ENCODE data around the gene BARHL1. TPM values are rescaled to one million over a fixed set of nuclear protein-coding genes. Genes with fewer than 3 reads are reported as not detected.

The BARHL1 gene
- polyA plus RNA-seq, 1 of the 3 experiments (the other 2 are of a cell fraction) = not detected

DNA sequence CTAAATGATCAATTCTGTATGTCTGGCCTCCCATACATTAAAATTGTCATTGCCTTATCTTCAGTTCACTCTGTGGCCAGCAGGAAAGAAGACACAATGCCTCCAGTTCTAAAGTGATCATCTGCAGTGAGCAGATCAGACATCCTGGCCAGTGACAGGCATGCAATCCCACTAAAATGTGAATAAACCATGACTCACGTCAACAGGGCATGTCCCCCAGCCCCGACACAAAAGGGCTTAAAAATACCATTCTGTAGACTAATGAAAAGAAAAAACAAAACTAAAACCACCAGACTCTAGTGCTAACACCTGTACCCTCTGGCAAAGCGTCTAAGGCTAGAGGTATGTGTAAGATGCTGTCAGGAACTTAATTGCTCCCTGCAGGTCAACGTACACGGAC, 48.9 kb downstream of the BARHL1 start:
- peaks cover 3% of the 10 kb centered on the region; the same call in 1 of the 2 replicates for H4K20me1 ChIP-seq (ENCODE audit: insufficient read depth)
- no peaks in the 10 kb centered on the region for H3K9me3 ChIP-seq
- POLR2A ChIA-PET = no interaction called here
- no peak overlapping the region for H3K4me2 ChIP-seq
- CTCF ChIA-PET = interaction anchor here (1.0 to 1.3 kb wide), 2 partner anchors 13 to 168 kb away, joined by 3 to 4 read pairs; no protein-coding TSS in a partner anchor
- 72% methylated on average over 5 of the region's 5 CpGs for WGBS (ENCODE audit: low lambda C conversion rate)
- no peak overlapping the region for H3K4me3 ChIP-seq (ENCODE audit: low read depth in 2 of 2, low read length in 1 of 2)
- H3K4me1 ChIP-seq (ENCODE audit: control insufficient read depth in 1 of 2, insufficient read depth in 2 of 2, low read depth in 1 of 2, low read length in 1 of 2) = no peaks in the 10 kb centered on the region
- DNase-seq = no peak
- no peaks in the 10 kb centered on the region for H3K79me2 ChIP-seq (ENCODE audit: insufficient read depth)
- H3K36me3 ChIP-seq (replicated peaks in 1 of 2; ENCODE audit: control insufficient read depth in 1 of 2, insufficient read depth in 2 of 2, low read length in 1 of 2) = peaks cover 41 to 65% of the 10 kb centered on the region in 2 experiments
- no peak overlapping the region for H3K9ac ChIP-seq
- H3K27ac ChIP-seq (ENCODE audit: low read depth in 2 of 2, low read length in 1 of 2) = peak overlapping the region in 1 of 2 experiments; percentile 42; a peak in 2 of 4 replicates
- H3K27me3 ChIP-seq (ENCODE audit: insufficient read depth) = no peaks in the 10 kb centered on the region
- TF ChIP-seq FOXM1 (IDR thresholded peaks at IDR 0.05; ENCODE audit: low read depth) = no peak
- no peak for TF ChIP-seq CHD2 (IDR thresholded peaks at IDR 0.05; ENCODE audit: low read length, partially characterized antibody)
- TF ChIP-seq, protein P1, sequence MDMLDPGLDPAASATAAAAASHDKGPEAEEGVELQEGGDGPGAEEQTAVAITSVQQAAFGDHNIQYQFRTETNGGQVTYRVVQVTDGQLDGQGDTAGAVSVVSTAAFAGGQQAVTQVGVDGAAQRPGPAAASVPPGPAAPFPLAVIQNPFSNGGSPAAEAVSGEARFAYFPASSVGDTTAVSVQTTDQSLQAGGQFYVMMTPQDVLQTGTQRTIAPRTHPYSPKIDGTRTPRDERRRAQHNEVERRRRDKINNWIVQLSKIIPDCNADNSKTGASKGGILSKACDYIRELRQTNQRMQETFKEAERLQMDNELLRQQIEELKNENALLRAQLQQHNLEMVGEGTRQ (IDR thresholded peaks at IDR 0.05; ENCODE audit: borderline replicate concordance, low read depth, low read length) = no peak
- TF ChIP-seq MXI1 (IDR thresholded peaks at IDR 0.05; ENCODE audit: low read depth, low read length) = no peak
- TF ChIP-seq, protein P2, sequence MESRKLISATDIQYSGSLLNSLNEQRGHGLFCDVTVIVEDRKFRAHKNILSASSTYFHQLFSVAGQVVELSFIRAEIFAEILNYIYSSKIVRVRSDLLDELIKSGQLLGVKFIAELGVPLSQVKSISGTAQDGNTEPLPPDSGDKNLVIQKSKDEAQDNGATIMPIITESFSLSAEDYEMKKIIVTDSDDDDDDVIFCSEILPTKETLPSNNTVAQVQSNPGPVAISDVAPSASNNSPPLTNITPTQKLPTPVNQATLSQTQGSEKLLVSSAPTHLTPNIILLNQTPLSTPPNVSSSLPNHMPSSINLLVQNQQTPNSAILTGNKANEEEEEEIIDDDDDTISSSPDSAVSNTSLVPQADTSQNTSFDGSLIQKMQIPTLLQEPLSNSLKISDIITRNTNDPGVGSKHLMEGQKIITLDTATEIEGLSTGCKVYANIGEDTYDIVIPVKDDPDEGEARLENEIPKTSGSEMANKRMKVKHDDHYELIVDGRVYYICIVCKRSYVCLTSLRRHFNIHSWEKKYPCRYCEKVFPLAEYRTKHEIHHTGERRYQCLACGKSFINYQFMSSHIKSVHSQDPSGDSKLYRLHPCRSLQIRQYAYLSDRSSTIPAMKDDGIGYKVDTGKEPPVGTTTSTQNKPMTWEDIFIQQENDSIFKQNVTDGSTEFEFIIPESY (IDR thresholded peaks at IDR 0.05; ENCODE audit: borderline replicate concordance, low read depth) = no peak
- no peak for TF ChIP-seq NFIC (IDR thresholded peaks at IDR 0.05; ENCODE audit: borderline replicate concordance)
- no peak for TF ChIP-seq RCOR1 (IDR thresholded peaks at IDR 0.05; ENCODE audit: low read length)
- TF ChIP-seq SIN3A (IDR thresholded peaks at IDR 0.05; ENCODE audit: borderline replicate concordance, low read depth, low read length) = no peak
- TF ChIP-seq, protein P3, sequence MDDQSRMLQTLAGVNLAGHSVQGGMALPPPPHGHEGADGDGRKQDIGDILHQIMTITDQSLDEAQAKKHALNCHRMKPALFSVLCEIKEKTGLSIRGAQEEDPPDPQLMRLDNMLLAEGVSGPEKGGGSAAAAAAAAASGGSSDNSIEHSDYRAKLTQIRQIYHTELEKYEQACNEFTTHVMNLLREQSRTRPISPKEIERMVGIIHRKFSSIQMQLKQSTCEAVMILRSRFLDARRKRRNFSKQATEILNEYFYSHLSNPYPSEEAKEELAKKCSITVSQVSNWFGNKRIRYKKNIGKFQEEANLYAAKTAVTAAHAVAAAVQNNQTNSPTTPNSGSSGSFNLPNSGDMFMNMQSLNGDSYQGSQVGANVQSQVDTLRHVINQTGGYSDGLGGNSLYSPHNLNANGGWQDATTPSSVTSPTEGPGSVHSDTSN (IDR thresholded peaks at IDR 0.05) = no peak; the same call in 1 of the 2 replicates
- no peak for TF ChIP-seq SMC3 (IDR thresholded peaks at IDR 0.05; ENCODE audit: low read depth, low read length)
- no peak for TF ChIP-seq TAF1 (IDR thresholded peaks at IDR 0.05; ENCODE audit: borderline replicate concordance, low read depth, low read length)
- no peak for TF ChIP-seq RXRA (IDR thresholded peaks at IDR 0.05; ENCODE audit: borderline replicate concordance, low read depth)
- TF ChIP-seq FOSL2 (IDR thresholded peaks at IDR 0.05; ENCODE audit: borderline replicate concordance, low read depth) = no peak
- TF ChIP-seq TEAD4 (IDR thresholded peaks at IDR 0.05; ENCODE audit: borderline replicate concordance, insufficient read depth) = no peak
- TF ChIP-seq, protein P4, sequence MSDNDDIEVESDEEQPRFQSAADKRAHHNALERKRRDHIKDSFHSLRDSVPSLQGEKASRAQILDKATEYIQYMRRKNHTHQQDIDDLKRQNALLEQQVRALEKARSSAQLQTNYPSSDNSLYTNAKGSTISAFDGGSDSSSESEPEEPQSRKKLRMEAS (IDR thresholded peaks at IDR 0.05; ENCODE audit: low read depth) = no peak
- no peak for TF ChIP-seq TCF12 (IDR thresholded peaks at IDR 0.05)
- TF ChIP-seq, protein P5, sequence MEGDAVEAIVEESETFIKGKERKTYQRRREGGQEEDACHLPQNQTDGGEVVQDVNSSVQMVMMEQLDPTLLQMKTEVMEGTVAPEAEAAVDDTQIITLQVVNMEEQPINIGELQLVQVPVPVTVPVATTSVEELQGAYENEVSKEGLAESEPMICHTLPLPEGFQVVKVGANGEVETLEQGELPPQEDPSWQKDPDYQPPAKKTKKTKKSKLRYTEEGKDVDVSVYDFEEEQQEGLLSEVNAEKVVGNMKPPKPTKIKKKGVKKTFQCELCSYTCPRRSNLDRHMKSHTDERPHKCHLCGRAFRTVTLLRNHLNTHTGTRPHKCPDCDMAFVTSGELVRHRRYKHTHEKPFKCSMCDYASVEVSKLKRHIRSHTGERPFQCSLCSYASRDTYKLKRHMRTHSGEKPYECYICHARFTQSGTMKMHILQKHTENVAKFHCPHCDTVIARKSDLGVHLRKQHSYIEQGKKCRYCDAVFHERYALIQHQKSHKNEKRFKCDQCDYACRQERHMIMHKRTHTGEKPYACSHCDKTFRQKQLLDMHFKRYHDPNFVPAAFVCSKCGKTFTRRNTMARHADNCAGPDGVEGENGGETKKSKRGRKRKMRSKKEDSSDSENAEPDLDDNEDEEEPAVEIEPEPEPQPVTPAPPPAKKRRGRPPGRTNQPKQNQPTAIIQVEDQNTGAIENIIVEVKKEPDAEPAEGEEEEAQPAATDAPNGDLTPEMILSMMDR (IDR thresholded peaks at IDR 0.05) = no peak; the same call in 1 of the 2 replicates
- H3F3A ChIP-seq (replicated peaks; ENCODE audit: insufficient read depth) = peaks cover 6% of the 10 kb centered on the region
- H3K9me2 ChIP-seq = no peaks in the 10 kb centered on the region
- H2AFZ ChIP-seq (ENCODE audit: low read depth) = no peak overlapping the region

Measured in SK-N-SH (cell line).